ENCODE results near the gene AGBL4.

Gene AGBL4

DNA sequence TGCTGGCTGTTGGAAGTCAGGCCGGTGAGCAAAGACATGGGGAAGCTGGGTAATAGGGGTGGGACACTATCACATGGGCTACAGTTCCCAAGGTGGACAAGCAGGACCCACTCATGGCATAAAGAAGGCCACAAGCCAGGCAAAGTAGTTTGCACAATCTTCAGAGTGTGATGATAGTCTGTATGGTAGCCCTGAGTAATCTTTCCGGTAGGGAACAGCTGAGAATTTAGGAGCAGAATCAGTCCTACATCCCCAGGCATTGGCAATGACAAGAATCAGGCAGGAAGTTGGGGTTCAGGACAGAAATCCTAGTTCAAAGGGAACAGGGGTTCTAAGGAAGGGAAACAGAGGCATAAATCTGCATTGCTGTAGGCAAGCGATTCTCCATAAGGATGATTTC lies 1527.8 kb downstream of the AGBL4 start:
- DNase-seq = no peak

DNA sequence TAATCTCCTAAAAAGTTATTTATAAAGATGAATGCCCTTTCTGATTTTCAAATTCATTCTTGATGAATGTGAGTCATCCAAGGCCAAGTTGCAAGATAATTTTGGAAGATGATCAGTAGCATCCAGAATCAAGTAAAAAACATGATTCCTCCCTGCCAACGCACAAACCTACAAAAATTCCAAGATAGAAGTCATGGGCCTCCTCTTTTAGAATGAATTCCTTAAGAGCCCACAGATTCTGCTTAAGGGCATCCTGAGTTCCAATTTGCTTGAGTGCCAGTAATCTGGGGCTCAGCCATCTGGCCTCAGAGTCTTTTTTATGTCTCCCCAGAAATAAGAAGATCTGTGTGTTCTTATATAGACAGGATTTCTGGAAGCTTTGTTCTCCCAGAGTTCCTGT lies 1528.6 kb downstream of the AGBL4 start:
- DNase-seq = no peak

DNA sequence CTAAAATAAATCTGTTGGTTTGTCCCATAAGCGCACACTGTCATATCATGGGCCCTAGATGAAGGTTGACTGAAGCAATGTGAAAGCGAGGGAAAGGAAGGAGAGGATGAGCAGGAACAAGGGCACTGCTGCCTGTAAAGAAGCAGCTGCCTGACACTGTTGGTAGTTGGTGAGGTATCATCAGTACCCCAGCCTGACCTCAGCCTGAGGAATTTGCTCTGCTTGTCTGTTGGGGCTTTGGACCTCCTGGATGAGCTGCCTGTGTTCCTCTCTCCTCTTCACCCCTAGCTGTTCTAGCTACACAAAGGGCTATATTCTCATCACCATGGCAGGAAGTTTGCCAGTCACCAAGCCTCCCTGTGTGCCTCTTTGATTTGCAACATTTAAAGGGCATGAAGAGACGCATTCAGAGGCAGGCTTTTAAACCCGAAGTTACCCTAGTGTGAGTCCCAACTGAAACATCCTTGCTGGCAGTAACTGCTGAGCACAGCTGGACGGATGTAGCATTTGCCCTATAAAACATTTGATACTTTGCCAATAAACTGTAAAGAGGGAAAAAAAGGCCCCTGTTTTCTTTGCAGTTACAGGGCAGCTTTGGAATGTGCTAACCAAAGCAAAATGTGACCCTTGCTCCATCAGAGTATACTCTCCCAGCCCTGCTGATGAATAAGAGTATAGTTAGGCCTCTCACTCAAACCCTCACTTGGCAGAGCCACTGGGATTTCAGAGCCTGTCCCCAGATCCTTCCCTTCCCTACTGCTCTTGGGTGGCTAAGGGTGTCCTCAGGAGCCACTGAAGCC lies 1529.6 kb downstream of the AGBL4 start:
- DNase-seq = no peak

DNA sequence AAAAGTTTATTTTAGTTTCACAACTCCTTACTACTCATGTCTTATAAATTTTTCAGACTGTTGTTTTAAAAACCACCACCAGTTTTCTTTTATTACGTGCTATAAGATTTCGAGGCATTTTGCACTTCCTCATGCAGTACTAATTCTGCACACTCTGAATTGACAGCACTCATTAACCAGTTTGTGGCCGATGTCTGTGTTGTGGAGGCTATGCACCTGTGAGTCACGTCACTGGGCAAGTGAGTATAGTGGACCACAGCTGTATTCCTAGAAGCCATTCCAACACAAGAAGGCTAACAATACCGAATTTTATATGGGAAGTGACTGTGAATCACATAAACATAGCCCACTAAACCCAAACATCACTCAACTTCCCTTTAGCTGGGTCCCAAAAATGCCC lies 1530.7 kb downstream of the AGBL4 start:
- DNase-seq = no peak

DNA sequence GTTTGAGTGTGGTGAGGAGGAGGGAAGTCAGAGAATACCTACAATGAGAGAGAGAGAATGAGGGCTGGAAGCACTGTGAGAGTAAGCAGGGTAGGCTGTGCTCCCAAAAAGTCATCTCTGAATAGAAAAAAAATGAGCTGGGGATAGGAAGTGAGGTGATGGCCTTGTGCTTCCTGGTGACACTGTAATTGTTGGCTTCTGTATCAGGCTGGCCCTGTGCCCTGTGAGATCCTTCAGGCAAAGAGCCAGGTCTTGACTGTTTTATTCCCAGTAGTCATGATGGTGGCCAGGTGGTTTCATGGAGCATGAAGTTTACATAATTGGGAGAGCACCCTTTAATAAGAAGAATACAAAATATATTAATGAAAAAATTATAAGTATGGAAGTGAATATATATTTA lies 1531.4 kb downstream of the AGBL4 start:
- DNase-seq = no peak

DNA sequence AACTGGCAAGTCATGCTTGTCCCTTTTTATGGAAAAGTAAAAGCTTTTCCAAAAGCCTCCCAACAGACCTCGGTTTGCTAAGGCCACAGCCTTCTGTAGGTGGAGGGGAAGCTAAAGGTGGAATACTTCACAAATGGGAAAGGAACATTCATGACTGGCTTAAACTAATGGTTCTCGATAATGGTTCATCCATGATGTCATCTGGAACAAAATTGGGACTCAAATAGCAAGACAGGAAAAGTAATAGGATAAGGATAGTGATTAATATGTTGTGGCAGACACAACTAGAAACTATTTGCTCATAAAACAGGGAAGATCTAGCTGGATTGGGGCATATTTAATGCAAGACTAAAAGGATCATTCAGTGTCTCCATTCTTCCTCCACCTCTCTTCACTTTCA lies 1535.0 kb downstream of the AGBL4 start:
- DNase-seq = no peak

Data from activated CD4-positive, alpha-beta T cell treated with anti-CD3 and anti-CD28 coated beads for 4 hours (primary cell).